Prostate gland (tissue), 2 donors: ENCODE data around the gene SNX3. TPM values are rescaled to one million over a fixed set of nuclear protein-coding genes. Genes with fewer than 3 reads are reported as not detected.

Experiments used
- DNase-seq: peaks from one replicate; pipeline ENCODE4 v3.0.0-alpha.2; 2019; ENCODE audit warnings: low spot score
- H3K27ac ChIP-seq, 2 donors: fragments of 200-600 bp; sonication (generic); 2 replicates each; pipeline ENCODE4 v1.5.1; 2017 to 2019
- H3K27me3 ChIP-seq: fragments of 200-600 bp; sonication (generic); replicated peaks from 2 replicates; pipeline ENCODE4 v1.5.1; 2019; ENCODE audit not compliant: insufficient read depth
- H3K36me3 ChIP-seq, 2 donors: fragments of 200-600 bp; sonication (generic); 1 replicate in 1 of 2; 2 replicates in 1 of 2; pipeline versions ENCODE4 v1.5.1 to v1.8.1; 2017 to 2019
- H3K4me1 ChIP-seq: fragments of 200-600 bp; sonication (generic); replicated peaks from 2 replicates; pipeline ENCODE4 v1.5.1; 2019
- H3K4me3 ChIP-seq, 2 donors: fragments of 200-600 bp; sonication (generic); 2 replicates each; pipeline ENCODE4 v1.5.1; 2017 to 2019
- H3K9me3 ChIP-seq: fragments of 200-600 bp; sonication (generic); 2 replicates; pipeline ENCODE4 v1.5.1; 2017
- CTCF ChIP-seq, 4 experiments: fragments of 200-600 bp in 2 of 4; fragments of 450-650 bp in 2 of 4; sonication (generic) in 2 of 4; IDR thresholded peaks; 1 replicate in 3 of 4; 2 replicates in 1 of 4; pipeline ENCODE4 v1.5.1; 2016 to 2019; ENCODE audit warnings: antibody characterized with exemption in 4 of 4, mild to moderate bottlenecking in 2 of 4, moderate library complexity in 2 of 4
- POLR2A ChIP-seq: fragments of 450-650 bp; IDR thresholded peaks from one replicate; pipeline ENCODE4 v1.6.1; 2016; ENCODE audit warnings: antibody characterized with exemption, mild to moderate bottlenecking
- POLR2AphosphoS5 ChIP-seq: sonication (generic); formaldehyde crosslinking; IDR thresholded peaks from one replicate; pipeline ENCODE4 v1.6.1; 2017; ENCODE audit warnings: antibody characterized with exemption
- WGBS: methylation state at CpG from one replicate; pipeline ENCODE4 v1.1.5; 2018; 5-methylcytosine and 5-hydroxymethylcytosine counted together
- intact Hi-C: fragments of 100-400 bp; cut with DNase I; formaldehyde crosslinking; loops from one replicate; pipeline ENCODE4 v1.14.2; 2022
- total RNA-seq, 2 donors: library from RNA; depleted of rRNA; stranded (reverse); fragments of >200 nt; gene quantifications; one replicate each; pipeline ENCODE4 v1.1.0, GENCODE V29; 2016

SNX3 gene
- total RNA-seq, 2 donors from 2014 or later: 93.3 to 93.6 TPM

GRCh38 chr6:108211671-108212070, 49.2 kb downstream of the SNX3 start:
- WGBS: 53% methylated on average over 2 of the region's 2 CpGs

GRCh38 chr6:108210556-108210955, 50.3 kb downstream of the SNX3 start:
- Histone ChIP-seq H3K4me1 (no peaks in the 10 kb centered on the region), H3K36me3 (peaks cover 0 to 4% of the 10 kb centered on the region in 2 donors)
- 85% methylated on average over 2 of the region's 2 CpGs for WGBS

More at GRCh38 chr6:108211671-108212070, 49.2 kb downstream of the SNX3 start:
- no peak overlapping the region for H3K27ac ChIP-seq
- H3K36me3 ChIP-seq: peaks cover 0 to 4% of the 10 kb centered on the region in 2 donors
- no peaks in the 10 kb centered on the region for H3K4me1 ChIP-seq
- TF ChIP-seq POLR2A (no peak), POLR2AphosphoS5 (peak; percentile 30)
- no peaks in the 10 kb centered on the region for H3K9me3 ChIP-seq
- DNase-seq: no peak
- no peak overlapping the region for H3K4me3 ChIP-seq
- no peaks in the 10 kb centered on the region for H3K27me3 ChIP-seq
- intact Hi-C loops: no loop called here

GRCh38 chr6:108209738-108210137, 51.1 kb downstream of the SNX3 start:
- Histone ChIP-seq H3K27ac (no peak overlapping the region), H3K9me3 (no peaks in the 10 kb centered on the region), H3K4me1 (no peaks in the 10 kb centered on the region), H3K36me3 (peaks cover 0 to 4% of the 10 kb centered on the region in 2 donors), H3K4me3 (no peak overlapping the region), H3K27me3 (no peaks in the 10 kb centered on the region)
- DNase-seq: no peak
- TF ChIP-seq CTCF (IDR thresholded peaks at IDR 0.05): no peak
- no peak for TF ChIP-seq POLR2A
- intact Hi-C loops: no loop called here
- 84% methylated on average over 5 of the region's 5 CpGs for WGBS

More at GRCh38 chr6:108210556-108210955, 50.3 kb downstream of the SNX3 start:
- intact Hi-C loops: no loop called here
- H3K27me3 ChIP-seq: no peaks in the 10 kb centered on the region
- no peaks in the 10 kb centered on the region for H3K9me3 ChIP-seq
- H3K27ac ChIP-seq: no peak overlapping the region
- no peak overlapping the region for H3K4me3 ChIP-seq
- TF ChIP-seq POLR2A: no peak
- TF ChIP-seq POLR2AphosphoS5: no peak
- no peak for TF ChIP-seq CTCF (IDR thresholded peaks at IDR 0.05)
- DNase-seq: no peak

GRCh38 chr6:108207013-108207412, 53.8 kb downstream of the SNX3 start:
- H3K36me3 ChIP-seq: peaks cover 0 to 4% of the 10 kb centered on the region in 2 donors
- TF ChIP-seq POLR2AphosphoS5 (no peak), CTCF (IDR thresholded peaks at IDR 0.05) (no peak), POLR2A (no peak)
- 90% methylated on average over 4 of the region's 4 CpGs for WGBS

GRCh38 chr6:108203189-108204112, 57.4 kb downstream of the SNX3 start:
- no peak for TF ChIP-seq POLR2A
- no peak for TF ChIP-seq CTCF (IDR thresholded peaks at IDR 0.05)
- no peak for TF ChIP-seq POLR2AphosphoS5
- Histone ChIP-seq H3K4me3 (no peak overlapping the region), H3K9me3 (no peaks in the 10 kb centered on the region), H3K27me3 (no peaks in the 10 kb centered on the region), H3K36me3 (peaks cover 0 to 4% of the 10 kb centered on the region in 2 donors), H3K4me1 (no peaks in the 10 kb centered on the region), H3K27ac (no peak overlapping the region)
- intact Hi-C loops: no loop called here
- WGBS: 63% methylated on average over 14 of the region's 14 CpGs
- no peak for DNase-seq

More at GRCh38 chr6:108207013-108207412, 53.8 kb downstream of the SNX3 start:
- Histone ChIP-seq H3K27ac (no peak overlapping the region), H3K27me3 (no peaks in the 10 kb centered on the region), H3K9me3 (no peaks in the 10 kb centered on the region), H3K4me1 (no peaks in the 10 kb centered on the region), H3K4me3 (no peak overlapping the region)
- no peak for DNase-seq
- intact Hi-C loops: no loop called here
